Inflammatory macrophage (primary cell): ENCODE measurements around the gene SLC22A5.
A peak's percentile ranks its signal among the peaks of the same experiment; 100 is the strongest.

ENCODE experiments used
- DNase-seq, 2 donors: peaks; one replicate each; pipeline ENCODE4 v3.0.0-alpha.2; 2020 to 2022

The SLC22A5 gene

DNA sequence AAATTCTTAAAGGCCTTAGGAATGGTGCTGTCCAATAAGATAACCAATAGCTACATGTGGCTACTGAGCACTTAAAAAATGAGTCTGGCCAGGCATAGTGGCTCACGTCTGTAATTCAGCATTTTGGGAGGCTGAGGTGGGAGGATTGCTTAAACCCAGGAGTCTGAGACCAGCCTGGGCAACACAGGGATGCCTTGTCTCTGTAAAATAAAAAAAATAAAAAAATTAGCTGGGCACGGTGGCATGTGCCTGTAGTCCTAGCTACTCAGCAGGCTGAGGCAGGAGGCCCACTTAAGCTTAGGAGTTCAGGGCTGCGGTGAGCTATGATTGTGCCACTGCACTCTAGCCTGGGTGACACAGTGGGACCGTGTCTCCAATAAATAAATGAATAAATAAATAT is 1.3 kb upstream of the SLC22A5 start:
- no peak for DNase-seq

DNA sequence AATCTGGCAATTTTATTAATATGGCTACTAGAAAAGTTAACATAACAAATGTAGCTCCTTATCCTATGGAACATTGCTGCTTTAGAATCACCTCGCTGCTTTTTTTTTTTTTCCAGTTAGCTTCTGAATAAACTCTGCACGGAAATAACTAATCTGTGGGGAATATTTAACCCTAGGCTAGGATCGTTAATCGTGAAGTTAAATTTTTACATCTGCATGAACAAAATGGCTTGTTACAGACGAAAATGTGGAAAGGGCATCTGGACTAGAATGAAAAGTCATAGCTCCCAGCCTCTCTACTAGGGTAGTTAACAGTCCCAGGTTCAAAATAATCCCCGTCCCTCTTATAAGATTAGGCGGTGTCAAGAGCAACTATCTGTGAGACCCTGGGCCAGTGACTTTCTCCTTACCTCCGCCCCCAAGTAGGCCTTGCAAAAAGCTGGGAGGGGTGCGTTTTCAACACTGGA is 470 bp upstream of the SLC22A5 start:
- DNase-seq = peak in 1 of 2 donors; percentile 35

DNA sequence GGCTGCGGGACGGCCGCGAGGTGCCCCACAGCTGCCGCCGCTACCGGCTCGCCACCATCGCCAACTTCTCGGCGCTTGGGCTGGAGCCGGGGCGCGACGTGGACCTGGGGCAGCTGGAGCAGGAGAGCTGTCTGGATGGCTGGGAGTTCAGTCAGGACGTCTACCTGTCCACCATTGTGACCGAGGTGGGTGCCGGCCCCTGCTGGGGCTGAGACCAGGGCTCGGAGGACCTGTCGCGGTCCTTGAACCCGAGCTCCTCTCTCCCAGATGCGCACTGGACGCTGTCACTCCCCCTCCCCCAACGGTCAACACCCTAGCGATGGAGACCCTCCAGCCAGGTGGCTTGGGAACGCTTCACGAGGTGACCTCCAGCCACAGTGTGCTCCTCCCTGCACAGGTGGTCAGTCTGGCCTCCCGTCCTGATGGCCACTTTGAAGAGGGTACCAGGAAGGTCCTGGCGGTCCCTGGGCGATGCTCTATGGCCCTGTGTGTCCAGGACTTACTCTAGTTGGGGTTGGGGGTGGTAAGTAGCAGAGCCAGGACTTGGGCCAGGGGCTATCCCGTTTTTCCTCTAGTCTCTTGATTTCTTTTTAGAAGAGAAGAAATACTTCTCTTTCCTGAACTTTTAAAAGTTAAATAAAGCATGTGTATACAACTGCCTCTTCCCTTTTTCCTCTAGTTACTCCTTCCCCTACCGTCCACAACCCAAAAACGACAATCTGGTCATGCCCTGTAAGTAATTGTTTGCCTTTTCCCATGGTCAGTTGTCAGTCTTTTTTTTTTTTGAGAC is 866 bp downstream of the SLC22A5 start:
- DNase-seq = no peak

DNA sequence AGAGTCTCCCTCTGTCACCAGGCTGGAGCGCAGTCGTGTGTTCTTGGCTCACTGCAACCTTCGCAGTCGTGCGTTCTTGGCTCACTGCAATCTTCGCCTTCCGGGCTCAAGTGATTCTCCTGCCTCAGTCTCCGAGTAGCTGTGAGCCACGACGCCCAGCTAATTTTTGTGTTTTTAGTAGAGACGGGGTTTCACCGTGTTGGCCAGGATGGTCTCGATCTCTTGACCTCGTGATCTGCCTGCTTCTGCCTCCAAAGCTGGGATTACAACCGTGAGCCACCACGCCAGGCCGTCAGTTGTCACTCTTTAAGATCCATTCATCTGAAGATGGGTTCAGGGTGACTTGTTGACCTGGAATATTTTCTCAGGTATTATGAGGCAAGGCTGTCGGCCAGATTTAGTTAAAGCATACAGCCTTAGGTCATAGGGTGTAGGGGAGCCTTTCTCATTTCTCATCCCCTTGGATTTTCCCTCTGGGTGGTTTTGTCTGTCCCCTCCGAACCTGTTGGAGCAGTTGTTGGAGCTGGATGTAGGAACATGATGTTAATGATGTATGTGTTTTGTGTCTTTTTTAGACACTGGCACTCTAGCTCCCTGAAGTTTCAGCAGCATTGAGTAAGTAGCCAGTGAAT is 1.6 kb downstream of the SLC22A5 start:
- DNase-seq = no peak

DNA sequence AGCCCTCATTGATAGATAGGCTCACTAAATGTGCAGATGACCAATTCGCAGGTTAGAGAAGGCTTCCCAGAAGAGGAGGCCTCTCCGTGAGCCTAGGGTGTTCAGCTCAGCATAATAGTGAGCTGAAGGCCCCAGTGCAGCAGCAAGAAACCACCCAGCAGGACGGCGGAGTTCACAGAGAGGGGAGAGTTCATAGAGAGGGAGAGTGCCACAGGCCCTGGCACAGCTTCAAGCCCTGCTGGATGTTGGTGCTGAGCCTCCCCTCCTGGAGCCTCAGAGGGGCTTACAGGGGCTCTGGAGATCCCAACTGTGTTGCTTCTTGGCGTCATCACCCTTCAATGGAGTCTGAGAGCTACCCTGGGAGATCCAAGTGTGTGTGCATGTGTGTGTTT is 2.1 kb downstream of the SLC22A5 start:
- no peak for DNase-seq

DNA sequence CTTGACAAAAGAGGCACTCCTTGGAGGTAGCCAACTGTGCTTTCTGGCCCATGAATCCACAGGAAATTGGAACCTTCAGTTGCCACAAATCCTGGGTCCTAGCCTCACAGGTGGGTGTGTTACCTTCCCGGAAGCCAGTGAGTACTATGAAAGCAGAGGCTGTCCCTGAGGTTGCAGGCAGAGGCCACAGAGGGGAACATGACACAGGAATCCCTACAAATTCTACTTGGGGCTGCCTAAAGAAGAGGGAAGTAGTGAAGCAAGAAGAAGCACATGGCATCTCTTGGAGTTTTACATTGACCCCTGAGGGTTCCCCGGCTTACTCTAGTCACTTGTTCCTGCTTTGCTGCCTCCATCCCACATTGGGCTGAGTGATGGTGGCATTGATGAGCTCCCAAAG is 2.6 kb downstream of the SLC22A5 start:
- peak; percentile 81 to 82 for DNase-seq

DNA sequence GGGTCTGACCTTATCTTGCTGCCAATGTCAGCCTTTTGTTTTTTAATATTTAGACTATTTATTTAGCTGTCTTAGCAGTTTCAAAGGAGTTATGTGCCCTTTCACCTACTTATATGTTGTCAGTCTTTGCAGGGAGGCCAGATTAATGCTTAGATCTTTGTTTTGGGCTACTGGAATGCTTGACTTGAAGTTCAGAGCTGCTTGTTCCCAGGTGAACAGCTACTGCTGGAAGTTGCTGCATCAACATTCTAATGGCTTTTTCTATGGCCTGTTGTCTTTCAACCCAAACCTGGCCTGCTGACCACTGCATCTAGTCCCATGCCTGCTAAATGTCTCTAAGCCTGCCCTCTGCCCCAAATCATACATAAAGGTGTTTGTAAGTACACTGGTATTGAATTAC is 3.0 kb downstream of the SLC22A5 start:
- no peak for DNase-seq

DNA sequence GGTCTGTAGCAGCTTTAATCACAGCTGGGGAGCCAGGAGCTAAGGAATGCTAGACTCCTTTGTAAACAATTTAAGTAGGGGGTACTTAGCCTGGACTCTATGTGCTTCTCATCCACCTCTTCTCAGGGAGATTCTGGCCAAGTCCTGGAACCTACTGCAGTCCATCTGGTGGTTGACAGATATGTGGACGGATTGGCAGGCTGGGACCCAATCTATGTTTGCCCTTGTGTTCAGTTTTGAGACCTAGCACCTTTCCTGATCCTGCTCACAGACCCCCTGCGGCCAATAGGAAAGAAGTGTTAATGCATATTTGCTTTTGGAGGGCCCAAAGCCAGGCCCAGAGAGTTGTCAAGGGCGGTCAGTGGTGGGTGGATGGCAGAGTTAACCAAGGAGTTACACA is 6.4 kb downstream of the SLC22A5 start:
- DNase-seq = no peak

DNA sequence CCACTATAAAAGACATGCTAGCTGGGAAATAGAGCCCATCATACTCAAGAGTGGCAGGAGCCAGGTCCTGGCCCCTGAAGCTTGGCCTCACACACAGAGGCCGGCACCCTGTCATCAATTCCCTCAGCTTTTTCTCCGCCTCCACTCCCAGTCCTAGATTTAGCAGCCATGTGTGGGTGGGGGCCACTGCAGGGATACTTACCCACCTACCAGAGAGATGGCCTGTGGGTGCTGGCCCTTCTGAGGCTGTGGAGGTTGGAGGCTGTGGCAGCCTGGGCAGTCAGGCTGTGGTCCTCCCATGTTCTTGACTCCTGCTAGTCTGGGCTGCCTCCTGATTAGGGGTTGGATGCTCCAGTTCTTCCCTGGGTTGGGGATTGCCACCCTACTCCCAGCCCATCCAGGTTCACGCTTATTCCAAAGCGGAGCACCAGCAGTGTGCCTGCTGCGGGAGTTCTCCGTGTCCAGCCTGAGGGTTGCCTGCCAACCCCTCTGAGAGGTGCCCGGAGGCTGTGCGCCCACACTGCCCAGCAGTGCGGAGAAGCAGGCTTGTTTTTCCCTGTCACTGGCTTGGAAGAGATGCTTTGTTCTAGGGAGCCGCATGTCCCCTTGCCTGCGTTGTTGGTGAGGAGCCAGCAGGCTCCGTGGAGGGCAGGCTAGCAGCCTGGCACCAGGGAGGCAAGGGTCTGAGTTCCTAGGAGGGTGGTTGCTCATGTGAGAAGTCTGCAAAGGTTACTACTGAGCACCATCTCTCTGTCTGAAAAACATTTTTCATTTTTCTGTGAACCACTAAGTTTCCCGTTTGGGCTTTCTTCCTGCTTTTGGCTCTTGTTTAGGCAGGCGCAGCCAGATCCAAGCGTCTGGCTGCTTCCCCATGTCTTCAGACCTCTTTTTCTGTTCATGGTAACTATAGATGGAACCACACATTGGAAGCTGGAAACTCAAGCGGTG is 7.5 kb downstream of the SLC22A5 start:
- no peak for DNase-seq

DNA sequence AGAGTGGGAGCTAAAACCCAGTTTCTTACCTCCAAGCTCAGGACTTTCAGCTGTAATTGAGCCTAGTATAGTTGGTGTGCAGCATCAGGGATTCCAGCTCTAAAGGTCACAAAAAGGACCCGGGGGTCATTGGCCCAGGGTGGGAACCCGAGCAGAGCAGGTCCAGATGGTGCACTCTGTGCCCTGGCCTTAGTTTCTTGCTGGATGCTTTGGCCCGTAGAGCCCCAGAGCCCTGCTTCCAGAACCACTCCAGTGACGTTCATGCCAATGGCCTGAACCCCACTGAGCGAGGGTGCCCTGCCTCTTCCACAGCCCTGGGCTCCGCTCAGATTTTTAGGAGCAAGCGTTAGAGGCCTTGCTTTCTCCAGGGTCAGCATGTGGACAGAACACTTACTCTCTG is 8.2 kb downstream of the SLC22A5 start:
- DNase-seq = no peak

DNA sequence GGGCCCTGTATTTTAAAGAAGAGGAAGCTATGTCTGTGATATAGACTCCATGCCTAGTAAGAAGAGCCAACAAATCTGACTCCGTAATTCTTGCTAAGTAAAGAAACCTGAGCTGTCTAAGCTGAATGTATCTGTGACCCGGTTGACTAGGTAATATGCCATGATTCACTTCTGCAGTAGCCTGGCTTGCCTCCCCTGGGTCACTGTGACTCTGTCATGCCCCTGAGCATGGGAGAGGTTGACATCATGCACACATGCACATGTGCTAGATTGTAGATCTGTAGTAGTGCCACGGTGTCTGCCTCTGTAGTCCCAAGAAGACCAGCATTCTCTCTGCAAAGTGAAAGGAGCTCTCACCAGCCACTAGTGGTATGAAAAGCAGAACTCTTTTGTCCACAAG is 9.1 kb downstream of the SLC22A5 start:
- DNase-seq = no peak

DNA sequence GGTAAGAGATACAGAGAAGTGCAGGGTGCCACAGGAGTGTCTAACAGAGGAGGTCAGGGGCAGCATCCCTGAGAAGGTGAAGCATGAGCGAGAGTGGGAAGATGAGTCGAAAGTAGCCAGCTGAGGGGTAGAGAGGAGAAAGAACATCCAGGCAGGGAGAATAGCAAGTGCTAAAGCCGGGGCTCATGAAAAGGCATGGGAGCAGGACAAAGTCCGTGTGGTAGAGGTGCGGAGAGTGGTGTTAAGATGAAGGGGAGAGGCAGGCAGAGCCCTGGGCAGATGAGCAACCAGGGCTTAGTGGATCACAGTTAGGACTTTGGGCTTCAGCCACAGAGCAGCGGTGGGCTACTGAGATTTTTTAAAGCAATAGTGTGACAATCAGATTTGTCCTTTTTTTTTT is 10.5 kb downstream of the SLC22A5 start:
- no peak for DNase-seq

DNA sequence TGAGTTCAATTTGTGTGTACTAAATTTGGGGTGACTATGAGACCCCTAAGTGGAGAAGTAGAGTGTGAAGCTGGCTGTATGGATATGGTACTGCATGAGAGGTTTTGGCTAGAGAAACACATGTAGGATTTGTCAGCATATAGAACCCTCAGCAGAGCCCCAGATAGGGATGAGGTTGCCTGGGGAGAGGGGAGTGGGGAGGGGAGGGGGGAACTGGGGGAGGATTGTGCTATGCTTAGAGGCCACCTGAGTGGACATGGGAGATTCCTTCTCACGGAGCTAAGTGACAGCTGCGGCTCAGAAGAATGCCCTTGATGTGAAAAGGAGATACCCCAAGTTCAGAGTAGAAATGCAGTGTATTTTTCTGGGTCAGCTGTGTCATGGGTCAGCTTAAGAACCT is 11.2 kb downstream of the SLC22A5 start:
- DNase-seq = no peak

DNA sequence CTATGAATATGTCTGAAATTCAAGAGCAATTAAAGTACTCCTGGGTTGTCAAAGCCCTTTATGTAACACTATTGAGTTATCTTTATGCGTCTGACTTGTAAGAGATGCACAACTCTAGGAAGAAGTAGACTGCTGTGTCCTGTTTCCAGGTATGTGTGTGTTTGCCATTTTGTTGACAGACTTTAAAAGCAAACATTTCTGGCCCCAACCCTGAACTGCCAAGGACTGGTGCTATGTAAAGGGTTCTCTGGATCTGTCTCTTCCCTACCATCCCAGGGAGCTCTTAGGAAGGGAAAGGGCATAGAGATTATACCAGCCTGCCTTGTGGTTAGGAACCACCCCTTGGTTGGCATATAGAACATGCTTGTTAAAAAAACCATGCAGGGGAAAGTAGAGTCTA is 12.1 kb downstream of the SLC22A5 start:
- no peak for DNase-seq

DNA sequence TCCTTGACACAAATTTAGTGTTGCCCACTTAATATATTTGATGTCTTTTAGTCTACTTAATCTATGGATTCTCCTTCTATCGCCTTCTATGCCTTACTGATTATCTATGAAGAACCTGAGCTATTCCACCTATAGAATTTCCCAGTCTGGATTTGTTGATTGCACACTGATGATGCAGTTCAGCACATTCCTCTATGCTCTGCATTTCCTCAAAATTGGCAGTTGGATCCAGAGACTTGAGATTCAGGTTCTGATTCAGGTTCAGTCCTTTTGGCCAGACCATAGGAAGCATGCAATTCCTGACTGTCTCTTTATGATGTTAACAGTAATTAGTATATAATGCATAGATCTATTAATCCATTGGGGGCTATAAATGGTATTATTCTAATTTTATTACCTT is 13.8 kb downstream of the SLC22A5 start:
- no peak for DNase-seq

DNA sequence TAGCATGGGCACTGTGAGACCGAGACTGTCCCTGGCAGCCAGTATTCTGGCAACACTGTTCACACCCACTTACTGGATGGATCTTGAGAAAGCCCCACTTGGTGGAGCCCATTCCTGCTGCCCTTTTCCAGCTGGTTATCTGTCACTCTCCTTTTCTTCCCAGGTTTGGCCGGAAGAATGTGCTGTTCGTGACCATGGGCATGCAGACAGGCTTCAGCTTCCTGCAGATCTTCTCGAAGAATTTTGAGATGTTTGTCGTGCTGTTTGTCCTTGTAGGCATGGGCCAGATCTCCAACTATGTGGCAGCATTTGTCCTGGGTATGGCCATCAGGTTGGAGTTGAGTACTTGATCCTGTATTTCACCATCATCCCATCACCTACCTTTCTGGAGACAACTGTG is 14.5 kb downstream of the SLC22A5 start:
- DNase-seq = no peak

DNA sequence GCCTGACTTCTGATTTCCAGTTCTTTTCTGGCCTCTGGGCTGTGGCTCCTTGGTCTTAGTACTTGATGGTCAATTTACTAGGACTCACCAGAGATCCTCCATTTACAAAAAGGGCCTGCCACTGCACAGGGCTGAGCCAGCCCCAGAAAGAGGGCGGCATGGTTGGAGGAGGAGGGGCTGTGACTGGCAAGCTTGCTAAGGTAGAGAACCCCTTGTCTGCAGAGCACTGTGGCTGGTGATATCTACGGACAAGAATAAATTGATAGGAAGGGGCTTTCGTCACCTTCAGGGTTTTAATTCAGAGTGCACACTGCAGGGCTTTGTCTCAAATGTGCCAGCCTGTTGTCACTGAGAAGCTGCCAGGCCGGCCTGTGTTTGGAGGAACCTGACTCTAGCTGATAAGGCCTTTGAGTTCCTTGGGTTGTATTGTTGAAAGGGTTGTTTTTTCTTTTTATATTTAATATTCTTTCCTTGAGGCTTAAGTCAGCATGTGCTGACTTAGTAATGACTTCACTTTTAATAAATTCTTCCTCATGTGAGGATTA is 15.1 kb downstream of the SLC22A5 start:
- no peak for DNase-seq

DNA sequence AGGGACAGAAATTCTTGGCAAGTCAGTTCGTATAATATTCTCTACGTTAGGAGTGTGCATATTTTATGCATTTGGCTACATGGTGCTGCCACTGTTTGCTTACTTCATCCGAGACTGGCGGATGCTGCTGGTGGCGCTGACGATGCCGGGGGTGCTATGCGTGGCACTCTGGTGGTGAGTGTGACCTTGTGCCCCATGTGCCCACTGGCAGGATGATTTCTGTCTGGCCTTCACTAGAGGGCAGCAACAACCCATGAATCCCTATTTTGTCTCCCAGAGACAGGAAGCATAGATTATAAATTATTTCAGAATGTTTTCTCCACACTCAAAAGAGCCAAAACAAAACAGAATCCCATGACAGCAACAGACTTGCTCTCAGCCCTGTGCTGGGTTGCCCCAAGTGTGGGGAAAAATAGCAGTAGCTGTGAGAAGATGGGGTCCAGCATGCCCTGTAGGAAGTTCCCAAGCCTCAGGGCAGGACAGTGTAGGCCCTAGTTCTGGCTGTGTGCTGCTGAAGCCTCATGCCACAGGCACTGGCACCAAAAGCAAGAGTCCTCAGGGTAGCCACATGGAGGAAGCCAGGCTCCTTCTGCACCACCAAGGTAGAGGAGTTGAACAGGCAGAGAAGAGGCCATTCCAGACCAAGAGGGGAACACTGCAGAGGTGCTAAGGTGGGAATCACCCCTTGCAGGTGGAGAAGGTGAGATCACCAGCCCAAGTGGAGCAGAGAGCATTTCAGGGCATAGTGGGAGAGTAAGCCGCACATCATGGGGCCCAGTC is 16.0 kb downstream of the SLC22A5 start:
- peak; percentile 77 to 84 for DNase-seq

DNA sequence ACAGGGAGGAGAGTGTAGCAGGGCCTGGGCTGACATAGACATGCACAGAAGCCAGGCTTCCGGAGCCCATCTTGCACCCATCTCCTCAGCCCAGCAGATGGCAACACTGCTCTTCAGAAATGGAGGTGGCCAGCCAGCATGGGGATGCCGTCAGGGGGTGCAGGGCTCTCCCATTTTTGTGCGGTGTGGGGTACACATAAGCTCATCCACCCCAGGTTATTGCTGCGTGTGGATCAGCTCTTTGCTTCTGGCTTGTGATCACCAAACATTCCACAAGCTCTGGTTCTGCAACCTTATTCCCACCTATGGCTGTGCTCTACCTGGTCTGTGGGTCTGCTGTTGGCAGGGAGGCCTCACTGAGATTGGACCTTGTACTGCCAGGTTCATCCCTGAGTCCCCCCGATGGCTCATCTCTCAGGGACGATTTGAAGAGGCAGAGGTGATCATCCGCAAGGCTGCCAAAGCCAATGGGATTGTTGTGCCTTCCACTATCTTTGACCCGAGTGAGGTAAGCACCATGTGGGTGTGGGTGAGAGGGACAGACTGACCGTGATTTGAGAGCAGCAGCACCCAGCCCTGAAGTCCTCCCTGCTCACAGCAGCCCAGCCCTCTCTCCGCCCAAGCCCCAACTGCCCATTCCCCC is 17.3 kb downstream of the SLC22A5 start:
- peak; percentile 80 for DNase-seq

DNA sequence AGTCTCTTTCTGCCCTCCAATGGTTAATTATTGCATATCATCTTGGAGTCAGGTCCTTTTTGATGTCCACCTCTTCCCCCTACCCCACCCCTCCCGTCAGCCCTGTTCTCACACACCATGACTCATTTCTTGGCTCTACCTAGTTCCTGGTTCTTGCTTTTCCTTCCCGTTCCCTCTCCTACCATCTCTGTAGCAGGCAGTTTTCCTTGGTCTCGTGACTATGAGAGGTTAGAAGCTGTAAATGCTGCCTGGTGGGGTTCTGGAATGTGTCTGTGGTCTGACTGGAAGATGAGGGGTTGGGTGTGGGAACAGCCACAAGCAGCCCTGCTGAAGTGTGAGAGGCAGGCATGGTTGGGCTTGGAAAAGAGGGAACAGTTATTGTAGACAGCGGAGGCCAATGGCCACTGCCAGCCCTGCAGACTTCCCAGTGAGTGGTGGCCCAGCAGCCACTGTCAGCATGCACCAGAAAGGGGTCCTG is 18.2 kb downstream of the SLC22A5 start:
- peak; percentile 63 to 77 for DNase-seq
